KMS-11 (cell line): Measurements from ENCODE around the gene C1QL1.
"Not testable (repeated sequence)": the region's sequence is repeated elsewhere in the genome, so short reads cannot be mapped to it uniquely, and the experiment has no call there.

Experiments used
- H2AFZ ChIP-seq: fragments of 200-600 bp; sonication (generic); 2 replicates; pipeline ENCODE4 v1.6.1; 2016; ENCODE audit warnings: antibody characterized with exemption, mixed run types, low read depth
- H3K27ac ChIP-seq: fragments of 200-600 bp; sonication (generic); 2 replicates; pipeline ENCODE4 v1.6.1; 2016; ENCODE audit warnings: mild to moderate bottlenecking, mixed run types
- H3K27me3 ChIP-seq: fragments of 200-600 bp; sonication (generic); 2 replicates; pipeline ENCODE4 v1.6.1; 2017; ENCODE audit warnings: mild to moderate bottlenecking, low read depth, mixed run types, moderate library complexity; ENCODE audit not compliant: insufficient read depth
- H3K36me3 ChIP-seq: fragments of 200-600 bp; sonication (generic); 2 replicates; pipeline ENCODE4 v1.6.1; 2017; ENCODE audit warnings: mild to moderate bottlenecking, mixed run types; ENCODE audit not compliant: insufficient read depth
- H3K4me1 ChIP-seq: fragments of 200-600 bp; sonication (generic); 2 replicates; pipeline ENCODE4 v1.6.1; 2016; ENCODE audit warnings: mild to moderate bottlenecking, low read depth, mixed run types; ENCODE audit not compliant: poor library complexity, severe bottlenecking
- H3K4me2 ChIP-seq: fragments of 200-600 bp; sonication (generic); 2 replicates; pipeline ENCODE4 v1.7.0; 2016; ENCODE audit warnings: mild to moderate bottlenecking, mixed run types
- H3K4me3 ChIP-seq: fragments of 200-600 bp; sonication (generic); IDR thresholded peaks from 2 replicates; pipeline ENCODE4 v1.6.1; 2017; ENCODE audit warnings: low read depth, low read length, mixed read lengths; ENCODE audit not compliant: insufficient read depth
- H3K79me2 ChIP-seq: fragments of 200-600 bp; sonication (generic); 2 replicates; pipeline ENCODE4 v1.6.1; 2016; ENCODE audit warnings: low read depth, mixed run types; ENCODE audit not compliant: insufficient read depth
- H3K9ac ChIP-seq: fragments of 200-600 bp; sonication (generic); 2 replicates; pipeline ENCODE4 v1.6.1; 2016; ENCODE audit warnings: mild to moderate bottlenecking, mixed run types
- H4K20me1 ChIP-seq: fragments of 200-600 bp; sonication (generic); 2 replicates; pipeline ENCODE4 v1.6.1; 2016; ENCODE audit warnings: mild to moderate bottlenecking, mixed run types; ENCODE audit not compliant: insufficient read depth
- CTCF ChIP-seq: fragments of 200-600 bp; sonication (generic); conservative IDR thresholded peaks from 2 replicates; pipeline ENCODE4 v1.6.1; 2017; ENCODE audit warnings: low read depth, mild to moderate bottlenecking, antibody characterized with exemption, low read length, moderate library complexity, mixed read lengths

Gene C1QL1

GRCh38 chr17:44947461-44948314 is 20.4 kb downstream of the C1QL1 start, which contains the start of gene KIF18B:
TSS of gene KIF18B (minus strand) at chr17:44947773. CDS start at chr17:44936344, 11,429 bp downstream.
- no peaks in the 10 kb centered on the region; the same call in 1 of the 2 replicates for H4K20me1 ChIP-seq
- H3K4me2 ChIP-seq: peak within 1 kb of the TSS; percentile 77
- no peaks in the 10 kb centered on the region for H3K27me3 ChIP-seq
- peak within 1 kb of the TSS; percentile 63 for H3K27ac ChIP-seq
- TF ChIP-seq CTCF: no peak
- no peaks in the 10 kb centered on the region; the same call in 1 of the 2 replicates for H3K36me3 ChIP-seq
- peak within 1 kb of the TSS; percentile 71 for H3K9ac ChIP-seq
- H3K79me2 ChIP-seq: peaks cover 48% of the 10 kb centered on the region
- no peak within 1 kb of the TSS for H3K4me3 ChIP-seq
- peak within 1 kb of the TSS; percentile 79 for H2AFZ ChIP-seq
- peaks cover 24% of the 10 kb centered on the region for H3K4me1 ChIP-seq

- H3K4me3 ChIP-seq, H3K9ac ChIP-seq: not testable (repeated sequence)
Measured at GRCh38 chr17:44945652-44946051, 22.5 kb downstream of the C1QL1 start.

GRCh38 chr17:44942456-44942855 is 25.6 kb downstream of the C1QL1 start:
- TF ChIP-seq CTCF: no peak
- Histone ChIP-seq H3K27ac (no peak overlapping the region), H3K27me3 (no peaks in the 10 kb centered on the region), H3K4me3 (no peak overlapping the region), H3K4me2 (no peak overlapping the region), H2AFZ (no peak overlapping the region), H3K79me2 (peaks cover 96% of the 10 kb centered on the region), H3K36me3 (peaks cover 8% of the 10 kb centered on the region), H3K9ac (no peak overlapping the region), H4K20me1 (no peaks in the 10 kb centered on the region; the same call in 1 of the 2 replicates), H3K4me1 (peaks cover 15% of the 10 kb centered on the region)

More at GRCh38 chr17:44945652-44946051, 22.5 kb downstream of the C1QL1 start:
- Histone ChIP-seq H3K4me1 (peaks cover 24% of the 10 kb centered on the region), H3K4me2 (peak overlapping the region; percentile 77), H3K79me2 (peaks cover 68% of the 10 kb centered on the region)
- not testable (repeated sequence) for H4K20me1 ChIP-seq, H2AFZ ChIP-seq, H3K27ac ChIP-seq, H3K36me3 ChIP-seq, H3K27me3 ChIP-seq

- Histone ChIP-seq H3K27ac (no peak overlapping the region), H3K4me1 (peaks cover 15% of the 10 kb centered on the region), H4K20me1 (no peaks in the 10 kb centered on the region; the same call in 1 of the 2 replicates), H3K4me3 (no peak overlapping the region), H2AFZ (no peak overlapping the region), H3K9ac (no peak overlapping the region), H3K27me3 (no peaks in the 10 kb centered on the region), H3K79me2 (peaks cover 90% of the 10 kb centered on the region), H3K4me2 (no peak overlapping the region), H3K36me3 (peaks cover 8% of the 10 kb centered on the region)
- TF ChIP-seq CTCF: no peak
Measured at GRCh38 chr17:44941712-44942331, 26.3 kb downstream of the C1QL1 start.
